GM23338 (cell line): ENCODE results near the gene TCF12. TPM values are rescaled to one million over a fixed set of nuclear protein-coding genes. Genes with fewer than 3 reads are reported as not detected.

Experiments
- ATAC-seq: fragments of 200-7000 bp; cut with Tn5 transposase; 3 replicates; pipeline ENCODE4 v1.9.1; 2020
- DNase-seq: peaks from one replicate; pipeline ENCODE4 v3.0.0-alpha.2; 2015; ENCODE audit warnings: low spot score
- H2AFZ ChIP-seq: fragments of 200-600 bp; sonication (generic); 2 replicates; pipeline ENCODE4 v1.8.0; 2016; ENCODE audit warnings: antibody characterized with exemption, mild to moderate bottlenecking, moderate library complexity
- H3F3A ChIP-seq: fragments of 200-600 bp; sonication (generic); replicated peaks from 2 replicates; pipeline ENCODE4 v1.8.0; 2017; ENCODE audit warnings: antibody characterized with exemption, mixed run types, low read depth
- H3K27ac ChIP-seq: fragments of 200-600 bp; sonication (generic); 2 replicates; pipeline ENCODE4 v1.6.1; 2016; ENCODE audit warnings: low read depth
- H3K27me3 ChIP-seq: fragments of 200-600 bp; sonication (generic); 2 replicates; pipeline ENCODE4 v1.8.0; 2016; ENCODE audit warnings: mild to moderate bottlenecking, mixed run types, moderate library complexity; ENCODE audit not compliant: insufficient read depth
- H3K36me3 ChIP-seq: fragments of 200-600 bp; sonication (generic); 2 replicates; pipeline ENCODE4 v1.8.0; 2016; ENCODE audit warnings: mild to moderate bottlenecking; ENCODE audit not compliant: insufficient read depth
- H3K4me1 ChIP-seq: fragments of 200-600 bp; sonication (generic); 2 replicates; pipeline ENCODE4 v1.8.0; 2016; ENCODE audit warnings: mild to moderate bottlenecking, moderate library complexity; ENCODE audit not compliant: insufficient read depth
- H3K4me2 ChIP-seq: fragments of 200-600 bp; sonication (generic); 2 replicates; pipeline ENCODE4 v1.7.1; 2017; ENCODE audit warnings: mixed run types
- H3K4me3 ChIP-seq: fragments of 200-600 bp; sonication (generic); 2 replicates; pipeline ENCODE4 v1.6.1; 2016; ENCODE audit warnings: mixed run types
- H3K79me2 ChIP-seq: fragments of 200-600 bp; sonication (generic); replicated peaks from 2 replicates; pipeline ENCODE4 v1.8.0; 2017; ENCODE audit warnings: mild to moderate bottlenecking; ENCODE audit not compliant: insufficient read depth
- H3K9me2 ChIP-seq: fragments of 200-600 bp; sonication (generic); 2 replicates; pipeline ENCODE4 v1.8.0; 2017; ENCODE audit not compliant: insufficient read depth
- H4K20me1 ChIP-seq: fragments of 200-600 bp; sonication (generic); replicated peaks from 2 replicates; pipeline ENCODE4 v1.8.0; 2017; ENCODE audit warnings: mild to moderate bottlenecking; ENCODE audit not compliant: insufficient read depth
- H3K27ac Mint-ChIP-seq: 2 replicates; pipeline ENCODE4 v1.8.0; 2020; ENCODE audit warnings: inconsistent platforms, mild to moderate bottlenecking, moderate library complexity, mixed read lengths
- H3K27me3 Mint-ChIP-seq: 3 replicates; pipeline ENCODE4 v1.8.0; 2022; ENCODE audit warnings: low read depth, mild to moderate bottlenecking, moderate library complexity, mixed read lengths, inconsistent platforms; ENCODE audit not compliant: insufficient read depth, poor library complexity
- H3K36me3 Mint-ChIP-seq: 3 replicates; pipeline ENCODE4 v1.8.0; 2021; ENCODE audit warnings: low read depth, mild to moderate bottlenecking, inconsistent platforms, moderate library complexity, mixed read lengths
- H3K4me1 Mint-ChIP-seq: 3 replicates; pipeline ENCODE4 v1.8.0; 2020; ENCODE audit warnings: mild to moderate bottlenecking, inconsistent platforms, mixed read lengths
- H3K4me3 Mint-ChIP-seq: 3 replicates; pipeline ENCODE4 v1.8.0; 2021; ENCODE audit warnings: moderate library complexity, mild to moderate bottlenecking, inconsistent platforms, mixed read lengths
- H3K9me3 Mint-ChIP-seq: 3 replicates; pipeline ENCODE4 v1.8.0; 2020; ENCODE audit warnings: moderate library complexity, mild to moderate bottlenecking, inconsistent platforms, mixed read lengths
- CREB1 ChIP-seq: fragments of 250-450 bp; sonication (Bioruptor Pico); IDR thresholded peaks from 2 replicates; pipeline ENCODE4 v1.5.0; 2020; ENCODE audit warnings: low read depth, mild to moderate bottlenecking, moderate library complexity
- CTCF ChIP-seq, 2 experiments: fragments of 200-600 bp in 1 of 2; sonication (generic) in 1 of 2; conservative IDR thresholded peaks; 2 replicates each; pipeline versions ENCODE4 v1.5.1 to v1.6.1; 2016 to 2017; ENCODE audit warnings: antibody characterized with exemption in 2 of 2, low read depth in 2 of 2, mild to moderate bottlenecking in 2 of 2, moderate library complexity in 1 of 2
- EZH2 ChIP-seq: fragments of 200-600 bp; sonication (generic); IDR thresholded peaks from one replicate; pipeline ENCODE4 v1.8.0; 2017; ENCODE audit warnings: antibody characterized with exemption, mild to moderate bottlenecking, low read depth; ENCODE audit not compliant: unreplicated experiment
- EZH2phosphoT487 ChIP-seq: fragments of 200-600 bp; sonication (generic); IDR thresholded peaks from one replicate; pipeline ENCODE4 v1.8.1; 2018; ENCODE audit warnings: antibody characterized with exemption; ENCODE audit not compliant: unreplicated experiment
- NANOG ChIP-seq: IDR thresholded peaks from 2 replicates; pipeline ENCODE4 v1.6.1; 2016; ENCODE audit warnings: antibody characterized with exemption, borderline replicate concordance
- POLR2AphosphoS5 ChIP-seq: IDR thresholded peaks from 2 replicates; pipeline ENCODE4 v1.6.1; 2016; ENCODE audit warnings: antibody characterized with exemption, low read depth
- STAT1 ChIP-seq: IDR thresholded peaks from one replicate; pipeline ENCODE4 v1.6.1; 2016; ENCODE audit warnings: antibody characterized with exemption; ENCODE audit not compliant: unreplicated experiment
- ZNF114 ChIP-seq: fragments of 250-450 bp; sonication (Bioruptor Pico); IDR thresholded peaks from 2 replicates; pipeline ENCODE4 v1.5.0; 2020; ENCODE audit warnings: mild to moderate bottlenecking, moderate library complexity
- polyA plus RNA-seq: library from polyadenylated mRNA; unstranded; fragments of >200 nt; fragmentation: Nextera tagmentation; extraction: Ambion mirVana; gene quantifications from 2 replicates; pipeline ENCODE4 v1.2.1, GENCODE V29; 2016
- total RNA-seq: library from RNA; depleted of rRNA; stranded (reverse); fragments of >200 nt; shearing (Covaris generic); gene quantifications from 2 replicates; pipeline ENCODE4 v1.2.3, GENCODE V29; 2014
- TF ChIP-seq, protein P1 (sequence below): IDR thresholded peaks from one replicate; pipeline ENCODE4 v1.6.1; 2018; ENCODE audit warnings: antibody characterized with exemption; ENCODE audit not compliant: unreplicated experiment
- TF ChIP-seq, protein P2 (sequence below): IDR thresholded peaks from 2 replicates; pipeline ENCODE4 v1.6.1; 2016; ENCODE audit warnings: antibody characterized with exemption

TCF12 gene
- total and polyA plus RNA-seq, 2 experiments from 2014 or later: 27.6 to 104 TPM

GRCh38 chr15:57100136-57100539 is 181.7 kb downstream of the TCF12 start:
- Histone ChIP-seq H3K9me2 (no peaks in the 10 kb centered on the region), H3K4me1 (no peaks in the 10 kb centered on the region), H3K36me3 (no peaks in the 10 kb centered on the region), H2AFZ (no peak overlapping the region), H4K20me1 (no peaks in the 10 kb centered on the region), H3K27me3 (no peaks in the 10 kb centered on the region), H3F3A (no peaks in the 10 kb centered on the region), H3K4me3 (no peak overlapping the region), H3K79me2 (peaks cover 17% of the 10 kb centered on the region), H3K4me2 (no peak overlapping the region), H3K27ac (no peak overlapping the region)
- TF ChIP-seq EZH2phosphoT487 (no peak), NANOG (no peak), EZH2 (no peak), CTCF (conservative IDR thresholded peaks at IDR 0.05; ENCODE audit: low read depth in 2 of 2) (no peak)
- TF ChIP-seq, protein P1, sequence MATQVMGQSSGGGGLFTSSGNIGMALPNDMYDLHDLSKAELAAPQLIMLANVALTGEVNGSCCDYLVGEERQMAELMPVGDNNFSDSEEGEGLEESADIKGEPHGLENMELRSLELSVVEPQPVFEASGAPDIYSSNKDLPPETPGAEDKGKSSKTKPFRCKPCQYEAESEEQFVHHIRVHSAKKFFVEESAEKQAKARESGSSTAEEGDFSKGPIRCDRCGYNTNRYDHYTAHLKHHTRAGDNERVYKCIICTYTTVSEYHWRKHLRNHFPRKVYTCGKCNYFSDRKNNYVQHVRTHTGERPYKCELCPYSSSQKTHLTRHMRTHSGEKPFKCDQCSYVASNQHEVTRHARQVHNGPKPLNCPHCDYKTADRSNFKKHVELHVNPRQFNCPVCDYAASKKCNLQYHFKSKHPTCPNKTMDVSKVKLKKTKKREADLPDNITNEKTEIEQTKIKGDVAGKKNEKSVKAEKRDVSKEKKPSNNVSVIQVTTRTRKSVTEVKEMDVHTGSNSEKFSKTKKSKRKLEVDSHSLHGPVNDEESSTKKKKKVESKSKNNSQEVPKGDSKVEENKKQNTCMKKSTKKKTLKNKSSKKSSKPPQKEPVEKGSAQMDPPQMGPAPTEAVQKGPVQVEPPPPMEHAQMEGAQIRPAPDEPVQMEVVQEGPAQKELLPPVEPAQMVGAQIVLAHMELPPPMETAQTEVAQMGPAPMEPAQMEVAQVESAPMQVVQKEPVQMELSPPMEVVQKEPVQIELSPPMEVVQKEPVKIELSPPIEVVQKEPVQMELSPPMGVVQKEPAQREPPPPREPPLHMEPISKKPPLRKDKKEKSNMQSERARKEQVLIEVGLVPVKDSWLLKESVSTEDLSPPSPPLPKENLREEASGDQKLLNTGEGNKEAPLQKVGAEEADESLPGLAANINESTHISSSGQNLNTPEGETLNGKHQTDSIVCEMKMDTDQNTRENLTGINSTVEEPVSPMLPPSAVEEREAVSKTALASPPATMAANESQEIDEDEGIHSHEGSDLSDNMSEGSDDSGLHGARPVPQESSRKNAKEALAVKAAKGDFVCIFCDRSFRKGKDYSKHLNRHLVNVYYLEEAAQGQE: no peak
- Mint-ChIP-seq H3K9me3 (no peaks in the 10 kb centered on the region), H3K4me3 (no peak overlapping the region), H3K36me3 (no peaks in the 10 kb centered on the region; the same call in 2 of the 3 replicates), H3K27me3 (peaks cover 5% of the 10 kb centered on the region), H3K4me1 (peaks cover 13% of the 10 kb centered on the region), H3K27ac (no peak overlapping the region; the same call in 1 of the 2 replicates)
- ATAC-seq: no peak
- DNase-seq: no peak

- peaks cover 4% of the 10 kb centered on the region; the same call in 2 of the 3 replicates for H3K4me1 Mint-ChIP-seq
- no peak overlapping the region for H3K27ac ChIP-seq
- no peak for DNase-seq
- H3K4me3 ChIP-seq: no peak overlapping the region
- H3K4me1 ChIP-seq: no peaks in the 10 kb centered on the region
- peaks cover 14% of the 10 kb centered on the region for H3K79me2 ChIP-seq
- no peaks in the 10 kb centered on the region for H3F3A ChIP-seq
- no peak overlapping the region for H2AFZ ChIP-seq
- no peaks in the 10 kb centered on the region for H4K20me1 ChIP-seq
- no peak for ATAC-seq
- H3K36me3 Mint-ChIP-seq: peaks cover 11% of the 10 kb centered on the region; the same call in 2 of the 3 replicates
- no peaks in the 10 kb centered on the region for H3K9me3 Mint-ChIP-seq
- H3K4me3 Mint-ChIP-seq: no peak overlapping the region
- no peak overlapping the region for H3K27ac Mint-ChIP-seq
- peaks cover 7% of the 10 kb centered on the region for H3K27me3 Mint-ChIP-seq
- no peaks in the 10 kb centered on the region for H3K27me3 ChIP-seq
- H3K36me3 ChIP-seq: no peaks in the 10 kb centered on the region
- no peak overlapping the region for H3K4me2 ChIP-seq
- H3K9me2 ChIP-seq: no peaks in the 10 kb centered on the region; the same call in 1 of the 2 replicates
- TF ChIP-seq NANOG (no peak), EZH2 (no peak), ZNF114 (CRISPR knock-in tag) (no peak), CREB1 (no peak), CTCF (conservative IDR thresholded peaks at IDR 0.05; ENCODE audit: low read depth in 2 of 2) (no peak), POLR2AphosphoS5 (no peak), STAT1 (no peak)
- TF ChIP-seq, protein P2, sequence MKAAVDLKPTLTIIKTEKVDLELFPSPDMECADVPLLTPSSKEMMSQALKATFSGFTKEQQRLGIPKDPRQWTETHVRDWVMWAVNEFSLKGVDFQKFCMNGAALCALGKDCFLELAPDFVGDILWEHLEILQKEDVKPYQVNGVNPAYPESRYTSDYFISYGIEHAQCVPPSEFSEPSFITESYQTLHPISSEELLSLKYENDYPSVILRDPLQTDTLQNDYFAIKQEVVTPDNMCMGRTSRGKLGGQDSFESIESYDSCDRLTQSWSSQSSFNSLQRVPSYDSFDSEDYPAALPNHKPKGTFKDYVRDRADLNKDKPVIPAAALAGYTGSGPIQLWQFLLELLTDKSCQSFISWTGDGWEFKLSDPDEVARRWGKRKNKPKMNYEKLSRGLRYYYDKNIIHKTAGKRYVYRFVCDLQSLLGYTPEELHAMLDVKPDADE: no peak
Measured at GRCh38 chr15:57102858-57103257, 184.4 kb downstream of the TCF12 start.
